SK-N-SH treated with all-trans-retinoic acid at 6 μM for 48 hours (cell line): Measurements from ENCODE around the gene GNG10.
"Not testable (repeated sequence)": the region's sequence is repeated elsewhere in the genome, so short reads cannot be mapped to it uniquely, and the experiment has no call there.

ENCODE experiments used
- ATAC-seq: fragments of 200-7000 bp; cut with Tn5 transposase; 3 replicates; pipeline ENCODE4 v1.9.1; 2020; ENCODE audit warnings: mild to moderate bottlenecking, moderate library complexity
- ARNTL ChIP-seq: fragments of 450-650 bp; formaldehyde crosslinking; IDR thresholded peaks from 2 replicates; pipeline ENCODE4 v1.5.0; 2020; ENCODE audit warnings: low read depth, mild to moderate bottlenecking, moderate library complexity, borderline replicate concordance
- BACH2 ChIP-seq: fragments of 250-450 bp; sonication (Bioruptor Pico); IDR thresholded peaks from 2 replicates; pipeline ENCODE4 v1.9.0; 2021; ENCODE audit warnings: mild to moderate bottlenecking, borderline replicate concordance
- CREB5 ChIP-seq: fragments of 250-450 bp; sonication (Bioruptor Pico); IDR thresholded peaks from 2 replicates; pipeline ENCODE4 v1.5.1; 2020; ENCODE audit warnings: low read depth, mild to moderate bottlenecking, moderate library complexity
- ESRRG ChIP-seq: fragments of 250-450 bp; sonication (Bioruptor Pico); IDR thresholded peaks from 2 replicates; pipeline ENCODE4 v1.6.1; 2021; ENCODE audit warnings: mild to moderate bottlenecking
- GLIS3 ChIP-seq: fragments of 250-450 bp; sonication (Bioruptor Pico); IDR thresholded peaks from 2 replicates; pipeline ENCODE4 v1.5.0; 2020; ENCODE audit warnings: mild to moderate bottlenecking, moderate library complexity
- OSR1 ChIP-seq: fragments of 250-450 bp; sonication (Bioruptor Pico); IDR thresholded peaks from 2 replicates; pipeline ENCODE4 v1.8.0; 2022; ENCODE audit warnings: moderate library complexity, mild to moderate bottlenecking, inconsistent platforms
- PATZ1 ChIP-seq: fragments of 250-450 bp; sonication (Bioruptor Pico); IDR thresholded peaks from 2 replicates; pipeline ENCODE4 v1.8.0; 2020; ENCODE audit warnings: mild to moderate bottlenecking, moderate library complexity, borderline replicate concordance
- PPARA ChIP-seq: fragments of 250-450 bp; sonication (Bioruptor Pico); IDR thresholded peaks from 2 replicates; pipeline ENCODE4 v1.5.0; 2020; ENCODE audit warnings: mild to moderate bottlenecking, borderline replicate concordance
- RARB ChIP-seq: fragments of 250-450 bp; sonication (Bioruptor Pico); IDR thresholded peaks from 2 replicates; pipeline ENCODE4 v1.8.0; 2021; ENCODE audit warnings: mild to moderate bottlenecking, moderate library complexity
- SNAI2 ChIP-seq: fragments of 250-450 bp; sonication (Bioruptor Pico); IDR thresholded peaks from 2 replicates; pipeline ENCODE4 v1.5.0; 2020; ENCODE audit warnings: mild to moderate bottlenecking, moderate library complexity
- TCF4 ChIP-seq: fragments of 250-450 bp; sonication (Bioruptor Pico); IDR thresholded peaks from 2 replicates; pipeline ENCODE4 v1.8.0; 2021; ENCODE audit warnings: mild to moderate bottlenecking, moderate library complexity, borderline replicate concordance
- TOX ChIP-seq: fragments of 250-450 bp; sonication (Bioruptor Pico); IDR thresholded peaks from 2 replicates; pipeline ENCODE4 v1.8.0; 2021; ENCODE audit warnings: mild to moderate bottlenecking, moderate library complexity, borderline replicate concordance
- TSHZ2 ChIP-seq: fragments of 250-450 bp; sonication (Bioruptor Pico); IDR thresholded peaks from 2 replicates; pipeline ENCODE4 v1.5.0; 2020; ENCODE audit warnings: mild to moderate bottlenecking, moderate library complexity
- ZC3H10 ChIP-seq: fragments of 250-450 bp; sonication (Bioruptor Pico); IDR thresholded peaks from 2 replicates; pipeline ENCODE4 v1.5.1; 2021; ENCODE audit warnings: mild to moderate bottlenecking, moderate library complexity
- ZNF565 ChIP-seq: fragments of 450-650 bp; formaldehyde crosslinking; conservative IDR thresholded peaks from 2 replicates; pipeline ENCODE4 v1.5.0; 2020; ENCODE audit warnings: low read depth, mild to moderate bottlenecking, moderate library complexity
- ZNF70 ChIP-seq: fragments of 450-650 bp; formaldehyde crosslinking; IDR thresholded peaks from 2 replicates; pipeline ENCODE4 v1.5.0; 2020; ENCODE audit warnings: mild to moderate bottlenecking, moderate library complexity
- ZNF8 ChIP-seq: fragments of 450-650 bp; formaldehyde crosslinking; IDR thresholded peaks from 2 replicates; pipeline ENCODE4 v1.5.0; 2020; ENCODE audit warnings: mild to moderate bottlenecking, moderate library complexity
- TF ChIP-seq, protein P1 (sequence below): fragments of 250-450 bp; sonication (Bioruptor Pico); IDR thresholded peaks from 2 replicates; pipeline ENCODE4 v1.5.1; 2021; ENCODE audit warnings: mild to moderate bottlenecking, moderate library complexity
- TF ChIP-seq, protein P2 (sequence below): fragments of 250-450 bp; sonication (Bioruptor Pico); IDR thresholded peaks from 2 replicates; pipeline ENCODE4 v1.8.0; 2021; ENCODE audit warnings: low read depth, mild to moderate bottlenecking, moderate library complexity, borderline replicate concordance

Gene GNG10

GRCh38 chr9:111661150-111661801 is at the start of gene GNG10:
GNG10 (plus strand) TSS chr9:111661605; CDS start chr9:111661635, 30 bp downstream.
- TF ChIP-seq ARNTL (CRISPR knock-in tag) (no peak), GLIS3 (CRISPR knock-in tag) (no peak), ZNF8 (CRISPR knock-in tag) (no peak), PPARA (CRISPR knock-in tag) (no peak), ZNF565 (no peak), OSR1 (CRISPR knock-in tag) (no peak), ZC3H10 (CRISPR knock-in tag) (no peak), ZNF70 (CRISPR knock-in tag) (no peak), SNAI2 (CRISPR knock-in tag) (no peak), TCF4 (no peak), RARB (CRISPR knock-in tag) (no peak), PATZ1 (CRISPR knock-in tag) (no peak)
- TF ChIP-seq, protein P1, sequence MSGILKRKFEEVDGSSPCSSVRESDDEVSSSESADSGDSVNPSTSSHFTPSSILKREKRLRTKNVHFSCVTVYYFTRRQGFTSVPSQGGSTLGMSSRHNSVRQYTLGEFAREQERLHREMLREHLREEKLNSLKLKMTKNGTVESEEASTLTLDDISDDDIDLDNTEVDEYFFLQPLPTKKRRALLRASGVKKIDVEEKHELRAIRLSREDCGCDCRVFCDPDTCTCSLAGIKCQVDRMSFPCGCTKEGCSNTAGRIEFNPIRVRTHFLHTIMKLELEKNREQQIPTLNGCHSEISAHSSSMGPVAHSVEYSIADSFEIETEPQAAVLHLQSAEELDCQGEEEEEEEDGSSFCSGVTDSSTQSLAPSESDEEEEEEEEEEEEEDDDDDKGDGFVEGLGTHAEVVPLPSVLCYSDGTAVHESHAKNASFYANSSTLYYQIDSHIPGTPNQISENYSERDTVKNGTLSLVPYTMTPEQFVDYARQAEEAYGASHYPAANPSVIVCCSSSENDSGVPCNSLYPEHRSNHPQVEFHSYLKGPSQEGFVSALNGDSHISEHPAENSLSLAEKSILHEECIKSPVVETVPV (CRISPR knock-in tag) = no peak
- peak; percentile 96 for ATAC-seq

DNA sequence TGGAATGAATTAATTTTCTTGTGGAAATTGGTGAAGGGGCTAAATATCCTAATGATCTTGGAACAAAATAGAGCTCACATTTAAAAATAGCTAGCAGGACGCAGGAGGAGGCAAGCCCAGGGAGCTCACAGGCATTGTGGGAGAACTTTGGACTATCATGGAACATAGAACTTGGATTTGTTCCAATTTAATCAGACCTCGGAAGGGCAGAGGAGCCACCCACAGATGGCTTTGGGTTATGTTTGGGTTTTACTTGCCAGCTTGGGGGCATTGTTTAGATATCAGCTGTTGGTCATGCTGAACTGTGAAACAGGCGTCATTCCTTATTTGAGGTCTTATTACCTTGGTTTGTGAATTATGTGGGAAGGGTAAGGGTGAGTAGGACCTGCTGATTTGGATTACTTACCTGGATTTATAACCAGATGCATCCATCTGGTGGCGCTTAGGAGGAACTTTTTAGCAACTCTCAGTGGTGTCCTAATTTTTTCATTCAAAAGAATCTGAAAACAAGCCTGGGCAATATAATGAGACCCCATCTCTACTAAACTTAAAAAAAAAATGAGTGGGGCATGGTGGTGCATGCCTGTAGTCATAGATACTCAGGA is 47.9 kb upstream of the GNG10 start:
- ATAC-seq = no peak
- no peak for TF ChIP-seq TCF4
- no peak for TF ChIP-seq ESRRG (CRISPR knock-in tag)
- TF ChIP-seq ARNTL (CRISPR knock-in tag) = no peak
- TF ChIP-seq BACH2 = no peak
- TF ChIP-seq GLIS3 (CRISPR knock-in tag) = no peak
- TF ChIP-seq, protein P2, sequence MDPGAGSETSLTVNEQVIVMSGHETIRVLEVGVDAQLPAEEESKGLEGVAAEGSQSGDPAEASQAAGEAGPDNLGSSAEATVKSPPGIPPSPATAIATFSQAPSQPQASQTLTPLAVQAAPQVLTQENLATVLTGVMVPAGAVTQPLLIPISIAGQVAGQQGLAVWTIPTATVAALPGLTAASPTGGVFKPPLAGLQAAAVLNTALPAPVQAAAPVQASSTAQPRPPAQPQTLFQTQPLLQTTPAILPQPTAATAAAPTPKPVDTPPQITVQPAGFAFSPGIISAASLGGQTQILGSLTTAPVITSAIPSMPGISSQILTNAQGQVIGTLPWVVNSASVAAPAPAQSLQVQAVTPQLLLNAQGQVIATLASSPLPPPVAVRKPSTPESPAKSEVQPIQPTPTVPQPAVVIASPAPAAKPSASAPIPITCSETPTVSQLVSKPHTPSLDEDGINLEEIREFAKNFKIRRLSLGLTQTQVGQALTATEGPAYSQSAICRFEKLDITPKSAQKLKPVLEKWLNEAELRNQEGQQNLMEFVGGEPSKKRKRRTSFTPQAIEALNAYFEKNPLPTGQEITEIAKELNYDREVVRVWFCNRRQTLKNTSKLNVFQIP (CRISPR knock-in tag) = no peak
- no peak for TF ChIP-seq ZNF565
- no peak for TF ChIP-seq TSHZ2 (CRISPR knock-in tag)
- TF ChIP-seq OSR1 (CRISPR knock-in tag) = no peak
- TF ChIP-seq CREB5 (CRISPR knock-in tag) = no peak
- TF ChIP-seq TOX = no peak
- no peak for TF ChIP-seq PPARA (CRISPR knock-in tag)

GRCh38 chr9:111615928-111616327 is 45.5 kb upstream of the GNG10 start:
- peak; percentile 57; the same call in 2 of the 3 replicates for ATAC-seq
- TF ChIP-seq TOX (no peak), BACH2 (no peak), OSR1 (CRISPR knock-in tag) (no peak), RARB (CRISPR knock-in tag) (no peak)

GRCh38 chr9:111617349-111617748 is 44.1 kb upstream of the GNG10 start:
- not testable (repeated sequence) for ATAC-seq
